ENCODE measurements around the gene ADGRG7.
"Not testable (repeated sequence)": the region's sequence is repeated elsewhere in the genome, so short reads cannot be mapped to it uniquely, and the experiment has no call there.

The ADGRG7 gene

GRCh38 chr3:100650651-100651619 lies 41.5 kb downstream of the ADGRG7 start:
- DNase-seq: no peak

- no peak for DNase-seq
These were observed 44.3 kb downstream of the ADGRG7 start for GRCh38 chr3:100653604-100654294.

GRCh38 chr3:100656945-100657344 lies 47.5 kb downstream of the ADGRG7 start:
- DNase-seq: no peak

- DNase-seq: not testable (repeated sequence)
These were observed 51.9 kb downstream of the ADGRG7 start for GRCh38 chr3:100661294-100661693.

GRCh38 chr3:100662113-100662823 lies 52.9 kb downstream of the ADGRG7 start:
- DNase-seq: no peak

- no peak for DNase-seq
These were observed 55.8 kb downstream of the ADGRG7 start for GRCh38 chr3:100665230-100665629.

- not testable (repeated sequence) for DNase-seq
These were observed 57.3 kb downstream of the ADGRG7 start for GRCh38 chr3:100666699-100667098.

- DNase-seq: not testable (repeated sequence)
These were observed 57.9 kb downstream of the ADGRG7 start for GRCh38 chr3:100667316-100667715.

GRCh38 chr3:100670995-100671394 lies 61.6 kb downstream of the ADGRG7 start:
- not testable (repeated sequence) for DNase-seq

GRCh38 chr3:100681496-100681895 lies 72.1 kb downstream of the ADGRG7 start:
- no peak for DNase-seq

- DNase-seq: no peak
These were observed 72.9 kb downstream of the ADGRG7 start for GRCh38 chr3:100682056-100682853.

GRCh38 chr3:100682854-100683760 lies 73.7 kb downstream of the ADGRG7 start:
- DNase-seq: no peak

- DNase-seq: no peak
These were observed 83.8 kb downstream of the ADGRG7 start for GRCh38 chr3:100693225-100693624.

- DNase-seq: no peak
These were observed 86.3 kb downstream of the ADGRG7 start for GRCh38 chr3:100695696-100696095.

GRCh38 chr3:100696161-100696560 lies 86.8 kb downstream of the ADGRG7 start:
- DNase-seq: no peak

- DNase-seq: no peak
These were observed 87.8 kb downstream of the ADGRG7 start for GRCh38 chr3:100697172-100697571.

GRCh38 chr3:100697723-100698285 lies 88.4 kb downstream of the ADGRG7 start:
- no peak for DNase-seq

GRCh38 chr3:100698736-100699135 lies 89.3 kb downstream of the ADGRG7 start:
- no peak for DNase-seq

- no peak for DNase-seq
These were observed 91.3 kb downstream of the ADGRG7 start for GRCh38 chr3:100700708-100701107.

- no peak for DNase-seq
These were observed 92.9 kb downstream of the ADGRG7 start for GRCh38 chr3:100702082-100702979.

Measured in NCI-H2029 (cell line).